Nephron (organoid): ENCODE data around the gene MTREX.

ENCODE experiments used
- H3K27ac Mint-ChIP-seq, 3 experiments: 2 replicates each; pipeline ENCODE4 v1.8.0; 2020; ENCODE audit warnings: mixed read lengths in 3 of 3, mild to moderate bottlenecking in 2 of 3, moderate library complexity in 1 of 3
- H3K27me3 Mint-ChIP-seq: 2 replicates; pipeline ENCODE4 v1.8.0; 2021; ENCODE audit warnings: low read depth, mild to moderate bottlenecking, moderate library complexity, mixed read lengths
- H3K36me3 Mint-ChIP-seq: 2 replicates; pipeline ENCODE4 v1.8.0; 2020; ENCODE audit warnings: low read depth, mixed read lengths
- H3K4me1 Mint-ChIP-seq: 2 replicates; pipeline ENCODE4 v1.8.0; 2020; ENCODE audit warnings: mixed read lengths
- H3K4me3 Mint-ChIP-seq, 3 experiments: 2 replicates each; pipeline ENCODE4 v1.8.0; 2020; ENCODE audit warnings: mild to moderate bottlenecking in 3 of 3, mixed read lengths in 3 of 3, moderate library complexity in 2 of 3
- H3K9me3 Mint-ChIP-seq: 2 replicates; pipeline ENCODE4 v1.8.0; 2020; ENCODE audit warnings: mixed read lengths
- CTCF ChIP-seq, 3 experiments: fragments of 200-600 bp; sonication (generic); IDR thresholded peaks; one replicate each; pipeline ENCODE4 v1.5.0; 2021; ENCODE audit warnings: antibody characterized with exemption in 3 of 3; ENCODE audit not compliant: unreplicated experiment in 3 of 3

MTREX gene

GRCh38 chr5:55454282-55454681 is 146.5 kb downstream of the MTREX start:
- H3K27me3 Mint-ChIP-seq, result no peaks in the 10 kb centered on the region
- TF ChIP-seq CTCF (IDR thresholded peaks at IDR 0.05; ENCODE audit: unreplicated experiment in 3 of 3), result no peak
- no peak overlapping the region for H3K27ac Mint-ChIP-seq
- H3K4me3 Mint-ChIP-seq, result no peak overlapping the region
- H3K9me3 Mint-ChIP-seq, result no peaks in the 10 kb centered on the region
- peaks cover 27% of the 10 kb centered on the region for H3K36me3 Mint-ChIP-seq
- peaks cover 12% of the 10 kb centered on the region for H3K4me1 Mint-ChIP-seq

GRCh38 chr5:55456216-55456895 is 148.6 kb downstream of the MTREX start:
- Mint-ChIP-seq H3K36me3 (peaks cover 18% of the 10 kb centered on the region), H3K27ac (no peak overlapping the region), H3K9me3 (no peaks in the 10 kb centered on the region), H3K27me3 (no peaks in the 10 kb centered on the region), H3K4me3 (no peak overlapping the region), H3K4me1 (peaks cover 11% of the 10 kb centered on the region)
- TF ChIP-seq CTCF (IDR thresholded peaks at IDR 0.05; ENCODE audit: unreplicated experiment in 3 of 3), result no peak

- H3K4me1 Mint-ChIP-seq, result peaks cover 11% of the 10 kb centered on the region
- H3K27ac Mint-ChIP-seq, result peak overlapping the region in 2 of 3 experiments; percentile 18 to 52
- H3K27me3 Mint-ChIP-seq, result no peaks in the 10 kb centered on the region
- no peak overlapping the region for H3K4me3 Mint-ChIP-seq
- TF ChIP-seq CTCF (IDR thresholded peaks at IDR 0.05; ENCODE audit: unreplicated experiment in 3 of 3), result no peak
- peaks cover 21% of the 10 kb centered on the region for H3K36me3 Mint-ChIP-seq
- H3K9me3 Mint-ChIP-seq, result no peaks in the 10 kb centered on the region
These were observed 151.8 kb downstream of the MTREX start for GRCh38 chr5:55459572-55459971.

- peaks cover 40% of the 10 kb centered on the region for H3K36me3 Mint-ChIP-seq
- H3K9me3 Mint-ChIP-seq, result no peaks in the 10 kb centered on the region
- no peak for TF ChIP-seq CTCF (IDR thresholded peaks at IDR 0.05; ENCODE audit: unreplicated experiment in 3 of 3)
- no peaks in the 10 kb centered on the region for H3K27me3 Mint-ChIP-seq
- H3K27ac Mint-ChIP-seq, result no peak overlapping the region
- H3K4me1 Mint-ChIP-seq, result peaks cover 24% of the 10 kb centered on the region
- H3K4me3 Mint-ChIP-seq, result no peak overlapping the region
These were observed 155.8 kb downstream of the MTREX start for GRCh38 chr5:55463613-55464012.

GRCh38 chr5:55467862-55468551 is 160.2 kb downstream of the MTREX start:
- Mint-ChIP-seq H3K4me1 (peaks cover 34% of the 10 kb centered on the region), H3K27ac (peak overlapping the region; percentile 65 to 90 (median 84)), H3K36me3 (peaks cover 33% of the 10 kb centered on the region), H3K9me3 (no peaks in the 10 kb centered on the region), H3K27me3 (no peaks in the 10 kb centered on the region), H3K4me3 (peak overlapping the region in 2 of 3 experiments; percentile 25 to 79)
- TF ChIP-seq CTCF (IDR thresholded peaks at IDR 0.05; ENCODE audit: unreplicated experiment in 3 of 3), result no peak
